ENCODE data around the gene RXYLT1. TPM values are rescaled to one million over a fixed set of nuclear protein-coding genes. Genes with fewer than 3 reads are reported as not detected.

The RXYLT1 gene
- total RNA-seq, 2 experiments from 2014 or later: 6.2 to 6.3 TPM

DNA sequence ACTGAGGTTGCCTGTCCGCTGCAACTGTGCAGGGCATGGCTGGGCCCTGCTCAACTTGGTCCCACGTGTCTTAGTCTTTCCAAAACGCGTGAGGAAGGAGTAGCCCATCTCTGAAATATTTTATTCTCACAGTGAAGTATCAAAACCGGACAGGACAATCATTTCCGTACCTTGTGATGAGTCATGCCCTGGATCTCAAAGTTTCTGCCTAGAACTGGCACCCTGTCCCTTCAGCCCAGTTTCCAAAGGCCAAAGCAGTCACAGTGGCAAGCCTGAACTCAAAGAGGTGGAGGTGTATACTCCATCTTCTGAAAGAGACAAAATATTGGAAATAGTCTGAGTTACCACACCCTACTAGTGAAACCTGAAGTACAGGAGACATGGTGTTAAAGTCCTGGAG, 36.3 kb downstream of the RXYLT1 start:
- ChIA-PET CTCF (no interaction called here), POLR2A (no interaction called here)
- H3K27me3 ChIP-seq (ENCODE audit: control insufficient read depth in 1 of 2, insufficient read depth in 2 of 2, low read length in 2 of 2): no peaks in the 10 kb centered on the region
- Mint-ChIP-seq H3K4me1 (ENCODE audit: low read depth) (peaks cover 15% of the 10 kb centered on the region), H3K27ac (no peak overlapping the region), H3K27me3 (peaks cover 18% of the 10 kb centered on the region), H3K4me3 (no peak overlapping the region), H3K36me3 (ENCODE audit: low read depth) (no peaks in the 10 kb centered on the region), H3K9me3 (peaks cover 2% of the 10 kb centered on the region)
- H3K4me1 ChIP-seq (ENCODE audit: insufficient read depth, low read length): peaks cover 11% of the 10 kb centered on the region
- no peaks in the 10 kb centered on the region for H3K9me3 ChIP-seq (ENCODE audit: control insufficient read depth in 1 of 2, insufficient read depth in 1 of 2, low read length in 2 of 2)
- H3K36me3 ChIP-seq (ENCODE audit: insufficient read depth, low read length): no peaks in the 10 kb centered on the region
- ATAC-seq (ENCODE audit: poor library complexity) (no peak), DNase-seq (no peak)
- no peak for TF ChIP-seq CTCF (IDR thresholded peaks at IDR 0.05)
- H3K4me3 ChIP-seq (ENCODE audit: low read length): no peak overlapping the region
- no peak overlapping the region for H3K27ac ChIP-seq (ENCODE audit: low read depth in 1 of 2, low read length in 2 of 2)
- intact Hi-C loops (cut with DNase I, micrococcal nuclease): no loop called here

GRCh38 chr12:63820427-63820826, 40.7 kb downstream of the RXYLT1 start:
- POLR2A ChIA-PET: no interaction called here
- no peaks in the 10 kb centered on the region for H3K36me3 Mint-ChIP-seq (ENCODE audit: low read depth)

GRCh38 chr12:63821781-63822251, 42.1 kb downstream of the RXYLT1 start:
- ChIA-PET CTCF (no interaction called here), POLR2A (no interaction called here)
- peaks cover 0 to 3% of the 10 kb centered on the region in 2 experiments for H3K27me3 ChIP-seq (ENCODE audit: control insufficient read depth in 1 of 2, insufficient read depth in 2 of 2, low read length in 2 of 2)
- DNase-seq (peak in 1 of 14 experiments; percentile 20), ATAC-seq (ENCODE audit: poor library complexity) (no peak)
- no peak overlapping the region for H3K27ac ChIP-seq (ENCODE audit: low read depth in 1 of 2, low read length in 2 of 2)
- peak overlapping the region; percentile 38 for H3K4me3 ChIP-seq (ENCODE audit: low read length)
- intact Hi-C loops (cut with DNase I, micrococcal nuclease): no loop called here
- no peaks in the 10 kb centered on the region for H3K36me3 ChIP-seq (ENCODE audit: insufficient read depth, low read length)
- H3K9me3 ChIP-seq (ENCODE audit: control insufficient read depth in 1 of 2, insufficient read depth in 1 of 2, low read length in 2 of 2): peaks cover 0 to 7% of the 10 kb centered on the region in 2 experiments
- H3K36me3 Mint-ChIP-seq (ENCODE audit: low read depth): no peaks in the 10 kb centered on the region
- peaks cover 4% of the 10 kb centered on the region for H3K4me1 ChIP-seq (ENCODE audit: insufficient read depth, low read length)
- TF ChIP-seq CTCF (IDR thresholded peaks at IDR 0.05): no peak
- H3K4me1 Mint-ChIP-seq (ENCODE audit: low read depth): peaks cover 5% of the 10 kb centered on the region
- no peak overlapping the region for H3K27ac Mint-ChIP-seq
- peak overlapping the region; percentile 76 for H3K4me3 Mint-ChIP-seq
- peaks cover 44% of the 10 kb centered on the region for H3K27me3 Mint-ChIP-seq
- H3K9me3 Mint-ChIP-seq: peaks cover 2% of the 10 kb centered on the region

More at GRCh38 chr12:63820427-63820826, 40.7 kb downstream of the RXYLT1 start:
- no peak for ATAC-seq (ENCODE audit: poor library complexity)
- H3K4me3 ChIP-seq (ENCODE audit: low read length): no peak overlapping the region
- Mint-ChIP-seq H3K27me3 (peaks cover 44% of the 10 kb centered on the region), H3K9me3 (peaks cover 2% of the 10 kb centered on the region), H3K27ac (no peak overlapping the region), H3K4me3 (no peak overlapping the region), H3K4me1 (ENCODE audit: low read depth) (peaks cover 9% of the 10 kb centered on the region)
- peaks cover 0 to 3% of the 10 kb centered on the region in 2 experiments for H3K27me3 ChIP-seq (ENCODE audit: control insufficient read depth in 1 of 2, insufficient read depth in 2 of 2, low read length in 2 of 2)
- peaks cover 0 to 7% of the 10 kb centered on the region in 2 experiments for H3K9me3 ChIP-seq (ENCODE audit: control insufficient read depth in 1 of 2, insufficient read depth in 1 of 2, low read length in 2 of 2)
- peaks cover 4% of the 10 kb centered on the region for H3K4me1 ChIP-seq (ENCODE audit: insufficient read depth, low read length)
- no peak for DNase-seq
- CTCF ChIA-PET: interaction anchor here (1.4 kb wide), 1 partner anchor 12 kb away, joined by 3 read pairs; no protein-coding TSS in a partner anchor
- H3K36me3 ChIP-seq (ENCODE audit: insufficient read depth, low read length): no peaks in the 10 kb centered on the region
- TF ChIP-seq CTCF (IDR thresholded peaks at IDR 0.05): no peak
- intact Hi-C loops (cut with DNase I, micrococcal nuclease): no loop called here
- H3K27ac ChIP-seq (ENCODE audit: low read depth in 1 of 2, low read length in 2 of 2): no peak overlapping the region
